Renal cortex interstitium (tissue), 11 donors: Measurements from ENCODE around the gene ANKRD62. TPM values are rescaled to one million over a fixed set of nuclear protein-coding genes. Genes with fewer than 3 reads are reported as not detected.
"Not testable (repeated sequence)": the region's sequence is repeated elsewhere in the genome, so short reads cannot be mapped to it uniquely, and the experiment has no call there.

ENCODE experiments used
- DNase-seq, 11 donors: peaks; one replicate each; pipeline ENCODE4 v3.0.0-alpha.2; 2013; ENCODE audit warnings: low read depth in 9 of 11, low spot score in 4 of 11; ENCODE audit errors: extremely low read depth in 1 of 11
- polyA plus RNA-seq, 3 donors: library from polyadenylated mRNA; unstranded; fragments of 120-200 nt; gene quantifications; one replicate each; pipeline ENCODE4 v1.2.1, GENCODE V29; 2013; ENCODE audit not compliant: insufficient read length in 3 of 3

Gene ANKRD62
- polyA plus RNA-seq, 3 donors = 0.08 to 0.11 TPM; not detected in 1

GRCh38 chr18:12088096-12088495, 5.5 kb upstream of the ANKRD62 start:
- no peak for DNase-seq

- DNase-seq = no peak
Observed at GRCh38 chr18:12088731-12089375, 4.8 kb upstream of the ANKRD62 start.

GRCh38 chr18:12091538-12092141, 2.0 kb upstream of the ANKRD62 start:
- no peak for DNase-seq

DNA sequence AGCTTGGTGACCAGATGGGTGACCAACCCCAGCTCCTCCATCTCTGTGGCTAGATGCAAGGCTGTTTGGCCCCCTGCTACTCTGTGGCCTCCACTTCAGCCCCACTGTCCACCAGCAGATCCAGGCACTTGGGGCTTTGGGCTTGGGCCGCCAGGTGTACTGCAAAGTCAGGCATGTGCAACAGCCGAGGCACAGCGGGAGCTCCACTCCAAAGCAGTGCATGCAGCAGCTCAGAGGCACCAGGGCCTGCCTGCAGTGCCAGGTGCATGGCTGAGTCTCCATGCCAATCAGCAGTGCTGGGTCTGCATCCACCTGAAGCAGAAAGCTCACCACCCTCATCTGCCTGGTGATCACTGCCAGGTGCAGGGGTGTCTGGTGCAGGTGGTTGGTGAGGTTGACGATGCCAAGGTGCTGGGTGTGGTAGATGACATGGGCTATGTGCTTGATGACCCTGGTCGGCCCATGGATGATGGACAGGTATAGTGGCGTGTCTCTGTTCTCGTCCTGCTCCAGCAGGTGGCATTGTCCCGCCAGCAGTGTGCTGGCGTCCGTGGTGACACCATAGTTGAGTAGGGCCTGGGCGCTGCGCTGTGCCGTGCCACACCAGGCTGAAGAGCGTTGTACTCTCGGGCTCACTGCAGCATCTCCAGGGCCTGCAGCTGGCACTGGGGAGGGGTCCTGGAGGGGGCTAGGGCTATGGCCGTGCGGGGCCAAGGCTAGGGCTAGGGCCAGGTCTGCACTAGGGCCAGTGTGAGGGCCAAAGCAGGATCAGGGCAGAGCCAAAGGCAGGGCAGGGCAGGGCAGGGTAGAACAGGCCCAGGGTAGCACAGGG, 1.0 kb upstream of the ANKRD62 start:
- DNase-seq = no peak

DNA sequence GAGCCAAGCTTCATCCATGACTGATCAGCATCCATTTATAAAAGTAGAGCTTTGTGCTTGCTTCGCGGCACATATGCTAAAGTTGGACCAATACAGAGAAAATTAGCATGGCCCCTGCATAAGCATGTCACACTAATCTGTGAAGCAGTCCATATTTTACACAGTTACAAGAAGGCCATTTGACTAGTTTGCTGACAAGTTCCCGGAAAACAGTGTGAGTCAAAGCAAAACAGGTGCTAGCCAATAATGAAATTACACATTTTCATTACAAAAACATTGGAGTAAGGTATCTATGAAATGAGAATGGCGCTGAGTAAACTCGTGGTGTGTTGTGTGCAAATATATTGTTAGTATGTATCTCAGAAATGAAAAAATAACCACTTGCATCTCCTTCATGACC, 4.7 kb downstream of the ANKRD62 start:
- no peak for DNase-seq

DNA sequence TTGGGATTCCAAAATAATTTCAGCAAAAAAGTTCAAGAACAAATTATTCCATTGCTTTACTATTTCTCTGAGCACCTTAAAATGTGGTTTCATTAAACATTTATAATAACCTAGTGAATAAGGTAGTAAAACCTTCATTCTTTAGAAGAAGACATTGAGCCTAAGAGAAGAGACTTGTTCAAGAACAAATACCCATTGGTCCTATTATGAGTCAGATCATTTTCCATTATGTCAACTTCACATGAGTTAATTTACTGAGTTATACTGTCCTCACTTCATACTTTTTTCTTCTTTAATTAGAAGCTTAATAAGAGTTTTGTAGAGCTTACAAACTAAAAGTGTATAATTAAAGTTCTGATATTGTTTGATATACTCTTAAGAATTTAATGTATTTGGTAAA, 5.5 kb downstream of the ANKRD62 start:
- no peak for DNase-seq

DNA sequence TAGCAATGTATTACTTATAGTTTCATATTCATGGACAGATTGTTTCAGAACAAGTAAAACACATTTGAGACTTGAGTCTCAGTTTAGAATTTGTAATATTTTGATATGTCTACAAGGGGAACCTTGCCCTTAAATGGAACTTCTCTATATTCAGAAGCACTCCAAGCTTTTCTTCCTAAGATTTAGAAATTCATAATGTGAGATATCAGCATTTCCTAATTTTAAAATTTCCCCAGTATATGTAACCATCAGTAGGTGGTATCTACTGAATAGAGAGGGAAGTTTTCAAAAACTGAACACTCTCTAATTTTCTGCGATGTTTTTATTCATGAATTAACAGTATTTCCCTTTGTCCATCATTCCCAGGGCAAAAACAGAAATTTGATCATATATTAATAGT, 7.6 kb downstream of the ANKRD62 start:
- no peak for DNase-seq

DNA sequence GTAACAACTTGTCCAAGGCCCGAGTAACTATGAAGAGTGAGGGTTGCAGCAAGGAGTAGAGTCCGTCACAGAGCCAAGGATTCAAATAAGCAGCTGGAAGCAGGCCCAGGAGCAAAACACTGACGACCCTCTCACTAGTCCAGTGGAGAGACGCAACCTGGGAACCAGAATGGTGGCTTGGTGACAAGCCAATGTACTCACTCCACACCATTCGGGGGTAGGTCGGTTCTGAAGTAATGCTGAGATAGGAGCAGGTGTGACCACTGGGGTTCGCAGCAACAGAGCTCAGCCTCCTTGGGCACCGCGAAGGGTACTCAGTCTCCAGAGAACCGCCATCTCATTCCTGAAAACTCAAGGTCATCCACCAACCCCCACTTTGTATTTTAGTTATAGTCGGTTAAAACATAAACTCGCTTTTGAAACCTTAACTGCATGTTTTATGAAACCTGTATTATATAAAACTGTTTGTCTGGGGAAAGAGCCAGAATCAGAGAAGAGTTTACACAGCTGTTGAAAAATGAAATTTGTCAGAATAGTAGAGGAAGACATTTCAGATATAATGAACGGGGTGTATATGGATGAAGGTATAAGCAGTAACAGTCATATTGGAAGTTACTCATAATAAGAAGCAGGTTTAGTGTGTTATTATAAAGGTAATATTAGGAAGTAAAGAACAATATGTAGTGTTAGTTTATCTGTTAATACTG, 8.6 kb downstream of the ANKRD62 start:
- DNase-seq = no peak

DNA sequence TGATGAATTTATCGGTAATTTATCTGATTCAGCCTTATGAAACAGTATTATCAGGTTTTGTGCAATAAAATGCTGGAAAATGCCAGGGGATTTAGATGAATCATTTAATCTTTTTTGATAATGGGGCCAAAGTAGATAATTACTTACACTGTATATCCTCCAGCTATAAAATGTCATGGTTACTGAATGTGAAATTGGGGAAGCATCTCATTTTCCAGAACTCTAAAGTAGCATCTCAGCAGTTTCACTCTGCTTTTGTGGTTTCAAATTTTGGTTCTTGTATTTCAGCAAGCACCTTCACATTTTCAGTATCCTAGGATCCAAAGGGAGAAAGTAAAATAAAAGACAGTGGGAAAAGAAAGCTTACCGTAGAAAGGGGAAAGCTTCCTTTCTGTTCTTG, 12.8 kb downstream of the ANKRD62 start:
- DNase-seq = no peak

- no peak for DNase-seq
Observed at GRCh38 chr18:12109836-12110235, 16.2 kb downstream of the ANKRD62 start.

- DNase-seq = no peak
Observed at GRCh38 chr18:12113999-12114646, 20.5 kb downstream of the ANKRD62 start.

DNA sequence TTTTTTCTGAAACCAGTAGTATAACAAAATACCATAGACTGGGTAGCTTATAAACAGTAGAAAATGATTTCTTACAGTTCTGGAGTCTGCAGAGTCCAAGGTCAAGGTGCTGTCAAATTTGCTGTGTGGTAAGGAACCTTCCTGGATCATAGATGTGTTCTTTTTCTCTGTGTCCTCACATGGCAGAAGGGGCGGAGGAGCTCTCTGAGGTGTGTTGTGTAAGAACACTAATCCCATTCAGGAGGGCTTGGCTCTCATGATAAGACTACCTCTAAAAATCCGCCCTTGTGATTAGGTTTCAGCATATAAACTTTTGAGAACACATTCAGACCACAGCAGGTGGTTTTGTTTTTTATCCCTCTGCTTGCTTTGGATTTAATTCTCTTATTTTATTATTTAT, 25.7 kb downstream of the ANKRD62 start:
- no peak for DNase-seq

GRCh38 chr18:12121175-12122042, 27.8 kb downstream of the ANKRD62 start:
- DNase-seq = no peak

DNA sequence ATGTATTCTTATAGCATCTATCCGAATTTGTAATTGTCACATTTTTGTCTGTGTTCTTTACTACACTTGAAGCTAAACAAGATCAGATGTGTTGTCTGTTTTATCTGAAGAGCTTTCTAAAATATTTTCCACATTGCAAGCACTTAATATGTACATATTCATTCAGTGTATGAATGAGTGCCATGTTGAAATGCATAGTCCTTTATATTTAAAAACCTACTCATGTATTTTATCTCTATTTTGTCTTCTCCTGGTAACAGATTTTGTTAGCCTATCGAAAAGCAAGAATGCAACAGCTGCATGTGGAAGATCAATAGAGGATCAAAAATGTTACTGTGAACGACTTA, 28.4 kb downstream of the ANKRD62 start:
- not testable (repeated sequence) for DNase-seq

DNA sequence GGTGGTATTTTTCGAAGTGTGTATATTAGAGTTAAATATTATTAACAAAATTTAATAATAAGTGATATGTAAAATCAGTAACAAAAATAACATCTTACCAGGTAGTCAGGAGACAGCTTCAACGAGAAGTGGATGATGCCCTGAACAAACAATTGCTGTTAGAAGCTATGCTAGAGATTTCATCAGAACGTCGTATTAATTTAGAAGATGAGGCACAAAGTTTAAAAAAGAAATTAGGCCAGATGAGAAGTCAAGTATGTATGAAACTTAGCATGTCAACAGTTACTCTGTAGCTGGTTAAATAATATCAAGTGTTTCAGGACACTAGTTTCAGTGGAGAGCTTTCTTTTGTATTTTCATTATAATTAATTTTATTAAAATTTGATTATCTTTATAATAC, 34.0 kb downstream of the ANKRD62 start:
- not testable (repeated sequence) for DNase-seq

DNA sequence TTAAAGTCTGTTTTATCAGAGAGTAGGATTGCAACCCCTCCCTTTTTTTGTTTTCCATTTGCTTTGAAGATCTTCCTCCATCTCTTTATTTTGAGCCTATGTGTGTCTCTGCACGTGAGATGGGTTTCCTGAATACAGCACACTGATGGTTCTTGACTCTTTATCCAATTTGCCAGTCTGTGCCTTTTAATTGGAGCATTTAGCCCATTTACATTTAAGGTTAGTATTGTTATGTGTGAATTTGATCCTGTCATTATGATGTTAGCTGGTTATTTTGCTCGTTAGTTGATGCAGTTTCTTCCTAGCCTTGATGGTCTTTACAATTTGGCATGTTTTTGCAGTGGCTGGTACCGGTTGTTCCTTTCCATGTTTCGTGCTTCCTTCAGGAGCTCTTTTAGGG, 45.2 kb downstream of the ANKRD62 start:
- not testable (repeated sequence) for DNase-seq

- not testable (repeated sequence) for DNase-seq
Observed at GRCh38 chr18:12140866-12141265, 47.2 kb downstream of the ANKRD62 start.

- DNase-seq = not testable (repeated sequence)
Observed at GRCh38 chr18:12141778-12142177, 48.1 kb downstream of the ANKRD62 start.
